Trophoblast cell (in vitro differentiated cells and primary cell): ENCODE results near the gene RIOK2.
"Not testable (repeated sequence)": the region's sequence is repeated elsewhere in the genome, so short reads cannot be mapped to it uniquely, and the experiment has no call there.

Source experiments
- DNase-seq, 2 donors: peaks; one replicate each; pipeline ENCODE4 v3.0.0-alpha.2; 2016
- H2AFZ ChIP-seq: 2 replicates; pipeline ENCODE4 v1.6.1; 2013; ENCODE audit warnings: low read length, moderate library complexity, mild to moderate bottlenecking; ENCODE audit not compliant: insufficient read depth, poor library complexity
- H2AK5ac ChIP-seq: 2 replicates; pipeline ENCODE4 v1.6.1; 2013; ENCODE audit warnings: mild to moderate bottlenecking, low read length
- H2BK120ac ChIP-seq: 2 replicates; pipeline ENCODE4 v1.6.1; 2013; ENCODE audit warnings: low read length, mild to moderate bottlenecking, moderate library complexity; ENCODE audit not compliant: insufficient read depth, poor library complexity
- H2BK12ac ChIP-seq: 2 replicates; pipeline ENCODE4 v1.6.1; 2013; ENCODE audit warnings: mild to moderate bottlenecking, low read length, moderate library complexity
- H2BK5ac ChIP-seq: 2 replicates; pipeline ENCODE4 v1.6.1; 2013; ENCODE audit warnings: low read length, low read depth, moderate library complexity, mild to moderate bottlenecking; ENCODE audit not compliant: poor library complexity
- H3K14ac ChIP-seq: 2 replicates; pipeline ENCODE4 v1.6.1; 2013; ENCODE audit warnings: mild to moderate bottlenecking, low read length
- H3K18ac ChIP-seq: 2 replicates; pipeline ENCODE4 v1.6.1; 2013; ENCODE audit warnings: mild to moderate bottlenecking, low read length
- H3K23ac ChIP-seq: 2 replicates; pipeline ENCODE4 v1.6.1; 2013; ENCODE audit warnings: low read length
- H3K27ac ChIP-seq: 2 replicates; pipeline ENCODE4 v1.5.1; 2013; ENCODE audit warnings: low read depth, mild to moderate bottlenecking, inconsistent platforms, low read length, moderate library complexity
- H3K27me3 ChIP-seq: 2 replicates; pipeline ENCODE4 v1.6.1; 2013; ENCODE audit warnings: inconsistent platforms, mild to moderate bottlenecking, low read length, moderate library complexity; ENCODE audit not compliant: insufficient read depth
- H3K36me3 ChIP-seq, 2 experiments: 1 replicate in 1 of 2; 2 replicates in 1 of 2; pipeline ENCODE4 v1.6.1; 2013; ENCODE audit warnings: low read length in 2 of 2, mild to moderate bottlenecking in 2 of 2, moderate library complexity in 1 of 2; ENCODE audit not compliant: insufficient read depth in 2 of 2, control insufficient read depth in 1 of 2
- H3K4ac ChIP-seq: 2 replicates; pipeline ENCODE4 v1.6.1; 2013; ENCODE audit warnings: low read depth, mild to moderate bottlenecking, low read length, moderate library complexity
- H3K4me1 ChIP-seq, 2 experiments: 1 replicate in 1 of 2; 2 replicates in 1 of 2; pipeline ENCODE4 v1.6.1; 2013; ENCODE audit warnings: low read length in 2 of 2, mild to moderate bottlenecking in 2 of 2, moderate library complexity in 1 of 2; ENCODE audit not compliant: insufficient read depth in 2 of 2, control insufficient read depth in 1 of 2
- H3K4me2 ChIP-seq: 2 replicates; pipeline ENCODE4 v1.6.1; 2013; ENCODE audit warnings: inconsistent platforms, mild to moderate bottlenecking, low read length, moderate library complexity
- H3K4me3 ChIP-seq: 2 replicates; pipeline ENCODE4 v1.5.1; 2013; ENCODE audit warnings: mild to moderate bottlenecking, low read depth, low read length, inconsistent platforms
- H3K79me1 ChIP-seq: one replicate; pipeline ENCODE4 v1.6.1; 2013; ENCODE audit warnings: low read length
- H3K79me2 ChIP-seq: 2 replicates; pipeline ENCODE4 v1.6.1; 2013; ENCODE audit warnings: low read length, mild to moderate bottlenecking; ENCODE audit not compliant: control insufficient read depth, insufficient read depth, poor library complexity
- H3K9ac ChIP-seq: 2 replicates; pipeline ENCODE4 v1.6.1; 2013; ENCODE audit warnings: mild to moderate bottlenecking, low read length
- H3K9me3 ChIP-seq: 2 replicates; pipeline ENCODE4 v1.6.1; 2013; ENCODE audit warnings: low read depth, mild to moderate bottlenecking, control low read depth, inconsistent platforms, low read length; ENCODE audit not compliant: insufficient read depth
- H4K12ac ChIP-seq: 2 replicates; pipeline ENCODE4 v1.6.1; 2013; ENCODE audit warnings: low read depth, mild to moderate bottlenecking, low read length, moderate library complexity
- H4K8ac ChIP-seq: 2 replicates; pipeline ENCODE4 v1.6.1; 2013; ENCODE audit warnings: low read depth, mild to moderate bottlenecking, low read length, moderate library complexity
- H4K91ac ChIP-seq: one replicate; pipeline ENCODE4 v1.6.1; 2013; ENCODE audit warnings: low read depth, mild to moderate bottlenecking, low read length, moderate library complexity
- WGBS: extraction: QIAGEN DNeasy Blood & Tissue Kit; methylation state at CpG from one replicate; pipeline ENCODE4 v1.1.7; 2013; ENCODE audit warnings: missing lambda C conversion rate; ENCODE audit not compliant: insufficient read length, insufficient coverage; ENCODE audit errors: extremely low coverage; 5-methylcytosine and 5-hydroxymethylcytosine counted together

Gene RIOK2

DNA sequence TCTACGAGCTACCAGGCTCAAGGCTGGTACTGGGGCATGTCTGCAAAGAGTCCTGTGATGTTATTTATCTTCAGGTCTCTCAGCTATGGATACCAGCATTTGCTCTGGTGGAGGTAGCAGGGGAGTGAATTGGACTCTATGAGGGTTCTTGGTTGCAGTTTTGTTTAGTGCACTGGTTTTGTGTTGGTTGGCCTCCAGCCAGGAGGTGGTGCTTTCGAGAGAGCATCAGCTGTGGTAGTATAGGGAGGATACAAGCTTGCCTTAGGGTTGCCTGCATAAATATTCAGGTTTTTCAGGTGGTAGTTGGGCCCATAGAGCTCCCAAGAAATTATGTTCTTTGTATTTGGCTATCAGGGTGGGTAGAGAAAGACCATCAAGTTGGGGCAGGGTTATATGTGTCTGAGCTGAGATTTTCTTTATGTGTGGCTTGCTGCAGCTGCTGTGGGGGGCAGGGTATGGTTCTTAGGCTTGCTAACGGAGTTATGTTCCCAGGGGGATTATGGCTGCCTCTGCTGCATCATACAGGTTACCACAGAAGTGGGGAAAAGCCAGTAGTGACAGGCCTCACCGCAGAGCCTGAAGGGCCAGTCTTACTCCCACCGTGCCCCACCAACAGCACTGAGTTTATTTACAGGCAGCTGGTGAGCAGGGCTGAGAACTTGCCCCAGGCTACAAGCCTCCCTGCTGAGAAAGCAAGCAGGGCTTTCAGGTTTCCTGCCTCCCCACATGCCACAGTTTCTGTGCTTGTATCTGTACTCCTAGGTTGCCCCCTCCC lies 9.7 kb upstream of the RIOK2 start:
- Histone ChIP-seq H3K23ac (no peak overlapping the region), H4K12ac (no peak overlapping the region), H2BK12ac (no peak overlapping the region), H4K91ac (peak overlapping the region; percentile 18), H3K4me2 (peak overlapping the region; percentile 9), H3K9me3 (no peaks in the 10 kb centered on the region), H3K9ac (no peak overlapping the region), H3K14ac (no peak overlapping the region), H3K27ac (peak overlapping the region; percentile 71), H3K4me3 (no peak overlapping the region), H3K4me1 (peaks cover 6 to 12% of the 10 kb centered on the region in 2 experiments), H2AFZ (no peak overlapping the region), H2AK5ac (no peak overlapping the region), H2BK5ac (peak overlapping the region; percentile 52), H2BK120ac (peak overlapping the region; percentile 62), H3K27me3 (no peaks in the 10 kb centered on the region), H4K8ac (peak overlapping the region; percentile 54), H3K79me1 (no peaks in the 10 kb centered on the region), H3K18ac (peak overlapping the region; percentile 47), H3K4ac (no peak overlapping the region), H3K79me2 (no peaks in the 10 kb centered on the region), H3K36me3 (no peaks in the 10 kb centered on the region)
- peak; percentile 64 to 72 for DNase-seq
- no CpG with 5 or more reads among the region's 5 CpGs for WGBS

DNA sequence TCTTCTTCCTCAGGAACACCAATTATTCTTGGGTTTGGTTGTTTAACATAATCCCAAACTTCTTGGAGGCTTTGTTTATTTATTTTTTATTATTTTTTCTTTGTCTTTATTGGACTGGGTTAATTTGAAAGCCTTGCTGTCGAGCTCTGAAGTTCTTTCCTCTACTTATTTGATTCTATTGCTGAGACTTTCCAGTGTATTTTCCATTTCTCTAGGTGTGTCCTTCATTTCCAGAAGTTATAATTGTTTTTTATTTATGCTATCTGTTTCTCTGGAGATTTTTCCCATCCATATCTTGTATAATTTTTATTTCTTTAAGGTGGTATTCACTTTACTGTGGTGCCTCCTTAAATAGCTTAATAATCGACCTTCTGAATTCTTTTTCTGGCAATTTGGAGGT lies 8.8 kb upstream of the RIOK2 start:
- H3K27me3 ChIP-seq = no peaks in the 10 kb centered on the region
- peaks cover 6 to 12% of the 10 kb centered on the region in 2 experiments for H3K4me1 ChIP-seq
- no peak for DNase-seq
- H3K23ac ChIP-seq = no peak overlapping the region
- no peak overlapping the region for H2BK12ac ChIP-seq
- H3K9me3 ChIP-seq = no peaks in the 10 kb centered on the region
- H3K18ac ChIP-seq = no peak overlapping the region
- no peaks in the 10 kb centered on the region for H3K36me3 ChIP-seq
- H2AK5ac ChIP-seq = no peak overlapping the region
- no peaks in the 10 kb centered on the region for H3K79me2 ChIP-seq
- no peak overlapping the region for H4K8ac ChIP-seq
- H3K79me1 ChIP-seq = no peaks in the 10 kb centered on the region
- no peak overlapping the region for H3K4ac ChIP-seq
- no peak overlapping the region for H3K27ac ChIP-seq
- H2BK120ac ChIP-seq = no peak overlapping the region
- no peak overlapping the region for H3K4me3 ChIP-seq
- no peak overlapping the region for H4K91ac ChIP-seq
- H3K9ac ChIP-seq = no peak overlapping the region
- H4K12ac ChIP-seq = no peak overlapping the region
- H2AFZ ChIP-seq = no peak overlapping the region
- H2BK5ac ChIP-seq = no peak overlapping the region
- no peak overlapping the region for H3K4me2 ChIP-seq
- H3K14ac ChIP-seq = no peak overlapping the region
- WGBS = no CpG with 5 or more reads among the region's 2 CpGs

DNA sequence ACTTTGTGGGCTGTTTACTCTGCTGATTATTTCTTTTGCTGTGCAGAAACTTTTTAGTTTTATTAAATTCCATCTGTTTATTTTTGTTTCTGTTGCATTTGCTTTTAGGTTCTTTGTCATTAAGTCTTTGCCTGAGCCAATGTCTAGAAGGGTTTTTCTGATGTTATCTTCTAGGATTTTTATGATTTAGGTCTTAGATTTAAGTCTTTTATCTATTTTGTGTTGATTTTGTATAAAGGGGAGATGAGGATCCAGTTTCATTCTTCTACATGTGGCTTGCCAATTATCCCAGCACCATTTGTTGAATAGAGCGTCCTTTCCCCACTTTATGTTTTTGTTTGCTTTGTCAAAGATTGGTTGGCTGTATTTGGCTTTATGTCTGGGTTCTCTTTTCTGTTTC lies 6.5 kb upstream of the RIOK2 start:
- H2BK12ac ChIP-seq, H2AK5ac ChIP-seq, H3K27me3 ChIP-seq, H3K79me2 ChIP-seq, H2BK5ac ChIP-seq, H3K4me3 ChIP-seq, H3K9ac ChIP-seq, DNase-seq, H3K79me1 ChIP-seq, H3K27ac ChIP-seq, H3K36me3 ChIP-seq, H3K14ac ChIP-seq, H3K4me2 ChIP-seq, H3K9me3 ChIP-seq, H4K8ac ChIP-seq, H2AFZ ChIP-seq, H3K18ac ChIP-seq, H2BK120ac ChIP-seq, H4K12ac ChIP-seq, H4K91ac ChIP-seq, H3K4ac ChIP-seq, H3K23ac ChIP-seq: not testable (repeated sequence)
- H3K4me1 ChIP-seq = peaks cover 6 to 12% of the 10 kb centered on the region in 2 experiments
- WGBS = no CpG with 5 or more reads among the region's 1 CpG

DNA sequence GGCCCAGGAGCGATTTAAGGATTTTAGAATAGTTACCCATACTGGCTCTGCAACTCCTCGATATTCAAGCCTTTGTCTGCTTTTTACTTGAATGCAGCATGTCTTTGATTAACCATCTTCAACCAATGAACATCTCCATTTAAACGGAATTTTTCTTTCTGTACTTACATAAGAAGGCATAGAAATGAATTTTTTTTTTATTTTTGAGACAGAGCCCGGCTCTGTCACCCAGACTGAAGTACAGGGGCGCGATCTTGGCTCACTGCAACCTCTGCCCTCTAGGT lies 825 bp upstream of the RIOK2 start:
- H2BK5ac ChIP-seq = no peak overlapping the region
- H3K4me3 ChIP-seq = no peak overlapping the region
- no CpG with 5 or more reads among the region's 6 CpGs for WGBS
- H3K23ac ChIP-seq = no peak overlapping the region
- H3K9me3 ChIP-seq = no peaks in the 10 kb centered on the region
- peaks cover 1% of the 10 kb centered on the region for H3K79me2 ChIP-seq
- no peak overlapping the region for H3K14ac ChIP-seq
- H3K9ac ChIP-seq = no peak overlapping the region
- peak overlapping the region; percentile 30 for H2AK5ac ChIP-seq
- peak overlapping the region; percentile 68 for H4K12ac ChIP-seq
- no peak overlapping the region for H2BK120ac ChIP-seq
- no peak overlapping the region for H3K18ac ChIP-seq
- H3K36me3 ChIP-seq = no peaks in the 10 kb centered on the region
- no peak for DNase-seq
- peak overlapping the region; percentile 64 for H3K4ac ChIP-seq
- no peak overlapping the region for H2BK12ac ChIP-seq
- H3K27ac ChIP-seq = no peak overlapping the region
- H3K27me3 ChIP-seq = no peaks in the 10 kb centered on the region
- H3K79me1 ChIP-seq = peaks cover 9% of the 10 kb centered on the region
- H3K4me1 ChIP-seq = peaks cover 0 to 2% of the 10 kb centered on the region in 2 experiments
- H4K8ac ChIP-seq = peak overlapping the region; percentile 91
- H3K4me2 ChIP-seq = peak overlapping the region; percentile 67
- H2AFZ ChIP-seq = no peak overlapping the region
- peak overlapping the region; percentile 47 for H4K91ac ChIP-seq
